ENCODE results near the gene PARVA.

DNA sequence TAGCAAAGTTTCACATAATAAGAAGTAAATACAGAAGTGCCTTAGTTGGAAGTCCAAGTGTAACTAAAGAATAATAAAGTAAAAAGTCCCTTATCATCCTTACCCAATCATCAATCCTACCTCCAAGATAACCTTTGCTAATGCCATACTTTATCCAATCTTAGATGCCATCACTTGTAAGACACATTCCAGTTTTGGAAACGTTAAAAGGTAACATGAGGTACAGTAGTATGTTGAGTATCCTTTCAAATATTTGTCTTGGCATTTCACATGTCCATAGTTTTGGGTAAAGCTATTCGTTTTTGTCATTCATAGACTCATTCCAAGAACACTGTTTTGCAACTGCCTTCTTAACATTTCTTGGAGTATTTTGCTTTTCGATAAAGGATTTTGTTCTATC is 181.6 kb downstream of the PARVA start:
- TF ChIP-seq, protein P1, sequence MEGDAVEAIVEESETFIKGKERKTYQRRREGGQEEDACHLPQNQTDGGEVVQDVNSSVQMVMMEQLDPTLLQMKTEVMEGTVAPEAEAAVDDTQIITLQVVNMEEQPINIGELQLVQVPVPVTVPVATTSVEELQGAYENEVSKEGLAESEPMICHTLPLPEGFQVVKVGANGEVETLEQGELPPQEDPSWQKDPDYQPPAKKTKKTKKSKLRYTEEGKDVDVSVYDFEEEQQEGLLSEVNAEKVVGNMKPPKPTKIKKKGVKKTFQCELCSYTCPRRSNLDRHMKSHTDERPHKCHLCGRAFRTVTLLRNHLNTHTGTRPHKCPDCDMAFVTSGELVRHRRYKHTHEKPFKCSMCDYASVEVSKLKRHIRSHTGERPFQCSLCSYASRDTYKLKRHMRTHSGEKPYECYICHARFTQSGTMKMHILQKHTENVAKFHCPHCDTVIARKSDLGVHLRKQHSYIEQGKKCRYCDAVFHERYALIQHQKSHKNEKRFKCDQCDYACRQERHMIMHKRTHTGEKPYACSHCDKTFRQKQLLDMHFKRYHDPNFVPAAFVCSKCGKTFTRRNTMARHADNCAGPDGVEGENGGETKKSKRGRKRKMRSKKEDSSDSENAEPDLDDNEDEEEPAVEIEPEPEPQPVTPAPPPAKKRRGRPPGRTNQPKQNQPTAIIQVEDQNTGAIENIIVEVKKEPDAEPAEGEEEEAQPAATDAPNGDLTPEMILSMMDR (IDR thresholded peaks at IDR 0.05), result no peak
- TF ChIP-seq POLR2A (IDR thresholded peaks at IDR 0.05), result no peak
